RCC 7860 (cell line): ENCODE measurements around the gene PROK1.
"Not testable (repeated sequence)": the region's sequence is repeated elsewhere in the genome, so short reads cannot be mapped to it uniquely, and the experiment has no call there.

Experiments
- DNase-seq: peaks from one replicate; pipeline ENCODE4 v3.0.0-alpha.2; 2015; ENCODE audit warnings: low spot score
- FAIRE-seq: peaks from 2 replicates; lab custom pipeline; 2012; peaks lifted over from hg19 to GRCh38; lab: Jason Lieb, UNC

PROK1 gene, protein sequence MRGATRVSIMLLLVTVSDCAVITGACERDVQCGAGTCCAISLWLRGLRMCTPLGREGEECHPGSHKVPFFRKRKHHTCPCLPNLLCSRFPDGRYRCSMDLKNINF

DNA sequence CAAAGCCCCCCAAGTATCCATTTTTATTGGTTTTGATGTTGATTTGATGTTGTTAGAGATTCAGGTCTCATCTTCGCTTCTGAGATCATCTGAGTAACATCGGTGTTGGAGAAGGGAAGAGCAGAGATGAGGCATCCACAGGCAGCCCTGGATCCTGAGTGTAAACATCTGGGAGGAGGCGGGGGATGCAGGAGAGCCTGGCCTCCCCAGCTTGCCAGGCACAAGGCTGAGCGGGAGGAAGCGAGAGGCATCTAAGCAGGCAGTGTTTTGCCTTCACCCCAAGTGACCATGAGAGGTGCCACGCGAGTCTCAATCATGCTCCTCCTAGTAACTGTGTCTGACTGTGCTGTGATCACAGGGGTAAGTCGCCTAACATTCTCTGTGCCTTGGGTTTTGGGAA, at the start of gene PROK1:
Gene PROK1 (plus strand): TSS at position 221 of the 400 bp plus-strand sequence. CDS start 68 bp downstream, at position 289.
- DNase-seq (no peak), FAIRE-seq (no peak)

DNA sequence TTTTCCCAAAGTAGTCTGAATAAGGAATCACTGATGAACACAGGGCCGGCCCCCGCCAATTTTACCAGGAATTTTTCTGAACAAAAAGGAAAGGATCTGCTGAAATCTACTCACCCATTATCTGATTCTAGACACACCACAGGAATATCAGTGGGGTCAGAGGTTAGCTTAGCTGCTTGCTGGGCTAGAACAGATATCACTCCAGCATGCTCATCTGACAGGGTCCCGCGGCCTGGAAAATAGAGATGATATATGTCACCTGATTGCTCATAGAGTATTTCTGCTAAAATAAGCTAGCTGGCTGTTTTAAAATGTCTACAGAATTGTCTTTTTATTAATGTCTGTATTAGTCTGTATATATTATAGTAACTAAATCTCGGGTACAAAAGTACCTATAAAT, 47.1 kb upstream of the PROK1 start:
- no peak for FAIRE-seq
- no peak for DNase-seq

DNA sequence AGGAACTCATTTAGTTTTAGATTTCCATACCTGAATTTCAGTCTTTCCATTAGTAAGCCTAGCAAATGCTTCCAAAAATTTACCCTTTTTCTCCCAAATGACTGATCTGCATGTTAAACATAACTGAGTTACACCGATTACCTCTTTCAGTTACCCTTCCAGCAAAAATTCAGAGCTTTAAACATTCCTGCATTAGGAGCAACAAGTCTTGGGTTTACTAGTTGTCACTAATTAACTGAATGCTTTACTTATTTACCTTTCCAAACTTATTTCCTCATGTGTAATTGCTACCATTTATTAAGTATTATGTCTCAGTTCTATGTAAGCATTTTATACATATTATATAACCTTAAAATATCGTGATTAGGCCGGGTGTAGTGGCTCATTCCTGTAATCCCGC, 46.5 kb upstream of the PROK1 start:
- DNase-seq: no peak
- no peak for FAIRE-seq

DNA sequence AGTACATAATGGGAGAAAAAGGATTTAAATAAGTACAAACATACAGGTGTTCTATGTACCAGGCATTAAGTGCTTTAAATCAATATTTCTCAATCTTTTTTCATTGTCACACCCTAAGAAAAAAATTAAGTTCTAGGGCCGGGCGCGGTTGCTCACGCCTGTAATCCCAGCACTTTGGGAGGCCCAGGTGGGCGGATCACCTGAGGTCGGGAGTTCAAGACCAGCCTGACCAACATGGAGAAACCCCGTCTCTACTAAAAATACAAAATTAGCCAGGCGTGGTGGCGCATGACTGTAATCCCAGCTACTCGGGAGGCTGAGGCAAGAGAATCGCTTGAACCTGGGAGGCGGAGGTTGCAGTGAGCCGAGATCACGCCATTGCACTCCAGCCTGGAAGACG, 44.5 kb upstream of the PROK1 start:
- FAIRE-seq: not testable (repeated sequence)

DNA sequence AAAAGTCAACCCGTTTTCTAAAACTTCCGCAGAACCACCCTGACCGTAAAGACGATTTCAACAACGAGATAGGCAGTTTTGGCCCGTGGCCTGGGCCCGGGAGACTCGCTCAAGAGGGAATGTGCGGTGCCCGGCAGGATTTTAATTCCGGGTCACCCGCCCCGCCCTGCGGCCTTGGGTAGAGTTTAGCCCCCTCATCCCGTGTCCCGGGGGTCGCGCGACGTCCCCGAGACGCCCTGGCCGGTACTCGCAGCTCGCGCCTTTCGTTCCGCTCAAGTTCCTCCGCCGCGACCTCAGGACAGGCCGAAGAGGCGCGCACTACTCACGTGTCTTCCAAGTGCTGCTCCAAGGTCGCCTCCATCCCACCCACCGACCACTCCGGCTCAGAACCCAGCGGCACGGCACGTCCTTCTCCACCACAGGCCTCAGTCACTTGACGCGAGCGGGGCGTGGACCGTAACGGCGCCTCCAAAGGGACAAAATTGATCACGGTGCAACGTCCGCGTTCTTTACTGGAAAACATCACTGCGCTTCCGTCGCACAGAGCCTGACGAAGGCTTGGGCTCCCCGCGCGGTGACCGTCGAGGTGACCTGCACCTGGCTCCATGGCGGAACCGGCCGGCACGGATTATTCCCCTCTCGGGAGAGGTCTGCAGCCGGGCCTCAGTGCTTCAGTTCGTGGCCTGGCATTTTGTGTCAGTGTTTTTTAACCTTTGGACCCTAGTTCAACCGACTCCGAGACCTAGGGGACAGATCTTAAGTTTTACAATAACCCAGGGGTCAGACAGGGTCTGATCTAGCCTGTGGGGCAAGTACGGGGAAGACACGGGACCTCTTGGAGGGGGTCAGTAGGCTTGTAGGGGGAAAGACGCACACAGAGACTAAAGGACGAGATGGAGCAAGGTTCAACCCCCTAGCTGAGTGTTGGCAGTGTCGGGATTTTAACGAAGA, 43.4 kb upstream of the PROK1 start, which contains the start of gene LAMTOR5:
Gene LAMTOR5 (minus strand): TSS at position 435 of the 951 bp plus-strand sequence. CDS start 74 bp downstream, at position 361.
- FAIRE-seq (peak; percentile 54), DNase-seq (peak; percentile 82)

More for the DNA sequence above, 44.5 kb upstream of the PROK1 start:
- DNase-seq: not testable (repeated sequence)

DNA sequence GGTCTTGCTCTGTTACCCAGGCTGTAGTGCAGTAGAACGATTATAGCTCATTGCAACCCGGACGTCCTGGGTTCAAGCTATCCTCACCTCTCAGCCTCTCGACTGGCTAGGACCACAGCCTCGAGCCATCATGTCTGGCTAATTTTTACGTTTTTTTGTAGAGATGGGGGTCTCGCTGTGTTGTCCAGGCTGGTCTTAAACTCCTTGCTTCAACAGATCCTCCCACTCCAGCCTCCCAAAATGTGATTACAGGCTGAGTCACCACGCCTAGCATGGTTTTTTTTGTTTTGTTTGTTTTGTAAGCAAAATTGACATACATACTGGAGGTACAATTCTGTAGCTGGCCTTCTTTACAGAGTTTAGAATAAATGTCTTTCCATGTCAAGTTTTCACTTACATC, 42.5 kb upstream of the PROK1 start:
- DNase-seq (no peak), FAIRE-seq (no peak)

DNA sequence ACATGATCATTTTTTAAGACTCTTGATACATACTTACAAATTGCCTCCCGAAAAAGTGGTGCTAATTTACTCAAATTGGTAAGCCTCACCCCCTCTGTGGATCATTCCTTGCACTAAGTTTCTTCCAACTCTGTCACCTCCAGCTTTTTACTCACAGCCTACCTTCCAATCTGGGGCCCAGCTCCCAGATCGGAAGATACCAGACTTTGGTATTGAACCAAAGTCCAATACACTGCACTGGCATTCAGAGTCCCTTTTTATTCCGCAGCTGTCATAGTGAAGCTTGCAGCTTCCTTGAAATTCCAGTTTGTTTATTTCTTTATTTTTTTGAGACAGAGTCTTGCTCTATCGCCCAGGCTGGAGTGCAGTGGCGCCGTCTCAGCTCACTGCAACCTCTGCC, 41.6 kb upstream of the PROK1 start:
- FAIRE-seq: no peak
- DNase-seq: no peak

DNA sequence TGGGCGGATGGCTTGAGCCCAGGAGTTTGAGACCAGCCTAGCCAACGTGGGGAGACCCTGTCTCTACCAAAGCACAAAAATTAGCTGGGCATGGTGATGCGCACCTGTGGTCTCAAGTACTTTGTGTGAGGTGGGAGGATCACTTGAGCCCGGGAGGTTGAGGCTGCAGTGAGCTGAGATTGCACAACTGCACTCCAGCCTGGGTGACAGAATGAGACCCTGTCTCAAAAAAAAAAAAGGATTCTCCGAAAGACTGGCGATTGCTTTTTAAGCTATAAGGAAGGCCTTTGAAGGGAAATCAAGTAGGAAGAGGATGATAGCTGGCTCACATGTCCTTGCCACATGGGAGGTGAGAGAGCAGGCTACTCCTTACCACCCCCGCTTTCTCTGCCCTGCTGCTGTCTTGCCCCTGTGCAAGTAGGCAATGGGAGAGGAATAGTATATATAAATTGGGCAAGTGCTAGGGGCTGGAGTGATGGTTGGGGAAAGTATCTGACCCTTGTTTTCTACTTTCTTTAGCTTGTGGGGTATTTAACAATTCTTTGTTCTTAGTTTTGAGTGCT, 39.7 kb upstream of the PROK1 start:
- DNase-seq: no peak
- FAIRE-seq: no peak

DNA sequence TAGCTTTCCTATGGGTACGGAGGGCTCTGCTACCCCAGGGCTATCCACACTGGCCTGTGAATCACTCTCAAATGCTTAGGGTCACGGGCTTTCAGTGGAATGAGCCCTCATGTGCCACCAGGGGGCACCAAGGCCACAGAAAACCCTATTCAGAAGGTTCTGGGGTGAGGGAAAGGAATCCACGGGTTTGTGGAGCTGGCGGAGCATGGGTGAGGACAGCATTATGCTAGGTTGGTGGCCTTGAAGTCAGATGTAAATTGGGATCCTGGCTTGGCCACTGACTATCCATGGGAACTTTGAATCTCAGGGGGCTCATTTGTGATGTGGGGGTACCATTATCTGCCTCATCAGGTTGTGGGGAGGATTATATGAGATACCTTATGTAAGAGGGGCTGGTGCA, 38.4 kb upstream of the PROK1 start:
- FAIRE-seq (no peak), DNase-seq (peak; percentile 32)

DNA sequence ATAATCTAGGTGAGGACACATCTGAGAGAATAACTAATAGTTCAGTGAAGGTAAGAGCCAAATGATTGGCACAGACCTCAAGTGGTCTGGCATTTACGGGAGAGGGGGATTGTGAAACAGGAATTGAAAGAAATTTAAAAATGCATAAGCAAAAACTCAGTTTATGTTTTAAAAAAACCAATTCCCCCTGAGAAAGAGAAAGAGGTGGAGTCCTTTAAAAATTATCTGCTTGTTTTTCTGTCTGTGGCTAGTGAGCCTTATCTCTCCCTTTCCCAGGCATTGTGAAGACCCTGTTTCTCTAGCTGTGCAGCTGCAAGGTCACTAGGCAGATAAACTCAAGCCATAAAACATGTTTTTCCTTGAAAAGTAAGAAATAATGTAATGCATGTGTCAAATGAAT, 37.9 kb upstream of the PROK1 start:
- not testable (repeated sequence) for FAIRE-seq

DNA sequence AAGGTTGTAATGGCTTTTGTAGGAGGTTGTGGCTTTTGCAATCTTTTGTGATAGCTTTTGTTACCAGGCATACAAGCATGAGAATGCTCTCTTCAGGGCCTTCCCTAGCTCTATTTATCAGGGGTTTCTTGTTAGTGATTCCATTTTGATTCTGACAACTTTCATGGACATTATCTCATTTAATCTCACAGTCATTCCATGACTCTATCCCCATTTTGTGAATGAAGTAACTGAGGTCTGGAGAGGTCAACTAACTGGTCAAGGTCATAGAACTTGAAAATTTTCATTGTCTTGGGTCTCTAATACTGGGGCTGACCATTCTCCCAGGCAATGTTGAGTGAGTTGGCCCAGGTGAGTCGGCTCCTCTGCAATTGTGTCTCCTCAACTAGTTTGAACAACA, 32.2 kb upstream of the PROK1 start:
- FAIRE-seq (no peak), DNase-seq (no peak)

More for the DNA sequence above, 37.9 kb upstream of the PROK1 start:
- DNase-seq: not testable (repeated sequence)

DNA sequence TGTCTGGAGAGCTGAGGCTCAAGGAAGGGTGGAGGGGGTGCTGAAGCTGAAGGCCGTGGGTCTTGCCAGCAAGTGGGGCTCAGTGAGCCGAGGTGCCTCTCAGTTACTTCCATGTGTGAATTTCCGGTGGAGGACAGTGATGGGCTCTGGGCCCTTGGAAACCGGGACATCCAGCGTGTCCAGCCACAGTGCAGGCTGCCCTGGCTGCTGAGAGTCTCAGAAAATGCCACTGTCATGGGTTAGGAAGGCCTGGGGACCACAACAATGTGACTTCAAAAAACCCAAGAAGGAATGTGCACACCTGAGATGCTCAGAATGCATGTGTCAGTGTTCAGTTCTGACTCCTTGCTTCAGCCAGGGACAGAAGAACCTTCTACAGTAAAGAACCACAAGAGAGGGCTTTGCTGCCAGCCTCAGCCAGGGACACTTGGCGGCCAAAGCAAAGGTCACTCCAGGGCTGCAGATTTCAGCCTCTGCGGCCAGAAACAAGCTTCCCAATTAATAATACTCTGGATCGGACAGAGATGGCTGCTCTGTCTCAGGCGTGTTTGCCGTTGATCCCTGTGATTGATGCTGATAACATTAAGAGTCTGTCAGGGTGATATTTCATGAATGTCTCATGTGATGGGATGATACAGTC, 30.8 kb upstream of the PROK1 start:
- DNase-seq (no peak), FAIRE-seq (no peak)

DNA sequence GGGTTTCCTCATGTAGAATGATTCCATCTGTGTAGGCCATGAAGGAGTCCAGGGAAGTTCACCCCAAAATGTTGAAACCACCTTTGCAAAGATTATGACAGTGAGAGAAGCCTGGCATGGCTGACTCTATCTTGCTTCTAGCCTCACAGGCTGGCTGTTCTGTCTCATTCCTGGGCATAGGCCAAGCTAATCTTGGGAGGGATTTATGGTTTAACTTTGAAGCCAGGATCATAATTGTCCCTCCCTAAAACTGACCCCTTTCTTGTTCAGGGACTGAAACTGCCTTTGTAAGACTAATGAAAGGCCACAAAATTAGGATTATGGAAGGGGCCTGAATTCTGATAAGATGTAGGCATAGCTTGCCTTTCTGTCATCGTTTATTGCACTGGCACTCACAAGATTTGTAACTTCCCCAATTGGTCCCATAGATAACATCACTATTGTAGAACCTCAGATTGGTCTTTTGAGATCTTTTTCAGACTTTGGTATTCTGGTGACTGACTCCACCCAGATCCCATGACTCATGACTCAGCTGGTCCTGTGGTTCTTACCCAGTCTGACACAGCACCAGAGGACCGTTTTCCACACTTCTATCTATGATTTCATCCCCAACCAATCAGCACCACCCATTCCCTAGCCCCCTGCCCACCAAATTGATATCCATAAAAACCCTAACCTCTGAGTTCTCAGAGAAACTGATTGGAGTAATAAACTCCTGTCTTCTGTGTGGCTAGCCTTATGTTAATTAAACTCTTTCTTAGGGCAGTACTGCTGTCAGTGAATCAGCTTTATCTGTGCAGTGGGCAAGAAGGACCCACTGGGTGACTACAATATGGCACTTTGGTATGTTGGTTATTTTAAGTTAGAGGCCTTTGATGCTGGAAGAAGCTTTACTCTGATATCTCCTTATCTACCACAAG, 29.8 kb upstream of the PROK1 start:
- peak; percentile 15 for DNase-seq
- FAIRE-seq: no peak

DNA sequence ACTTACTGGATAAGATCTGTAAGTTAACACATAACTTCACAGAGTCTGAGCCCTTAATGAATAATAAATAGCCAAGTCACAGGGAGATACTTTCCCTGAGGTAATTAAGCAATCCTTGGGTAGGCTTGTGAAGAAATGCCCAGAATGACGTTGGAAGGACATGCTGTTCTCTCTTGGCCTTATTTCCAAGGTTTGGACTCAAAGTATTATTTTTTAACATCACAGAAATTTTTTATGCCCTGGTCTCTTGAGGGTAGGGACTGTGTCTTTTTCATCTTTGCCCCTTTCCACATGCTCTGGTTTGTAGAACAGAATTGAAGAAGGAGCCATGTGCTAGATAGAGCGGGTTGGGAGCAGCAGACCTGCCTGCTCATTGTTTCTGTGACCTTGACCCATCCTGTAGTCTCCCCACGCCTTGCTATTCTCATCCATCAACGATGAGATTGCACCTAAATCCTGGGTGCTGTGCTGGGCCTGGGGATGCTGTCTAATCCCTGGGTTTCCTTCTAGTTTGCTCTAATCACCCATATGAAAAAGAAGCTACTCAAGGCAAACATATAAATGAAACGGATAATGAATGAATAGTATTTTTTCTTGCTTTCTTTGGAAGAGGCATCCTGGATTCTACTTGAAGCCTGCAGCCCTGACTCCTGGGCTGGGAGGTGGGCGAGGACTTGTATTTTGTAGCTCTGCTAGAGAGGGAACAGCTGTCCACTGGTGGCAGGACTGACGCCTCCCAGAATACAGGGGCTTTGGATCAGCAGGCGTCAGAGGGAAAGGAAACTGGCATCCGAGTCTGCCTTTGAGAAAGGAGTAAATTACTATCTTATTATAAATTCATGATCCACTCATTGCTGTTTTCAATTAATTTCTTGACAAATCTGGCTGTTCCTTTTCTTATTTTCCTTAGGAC, 26.0 kb upstream of the PROK1 start:
- FAIRE-seq (no peak), DNase-seq (no peak)

DNA sequence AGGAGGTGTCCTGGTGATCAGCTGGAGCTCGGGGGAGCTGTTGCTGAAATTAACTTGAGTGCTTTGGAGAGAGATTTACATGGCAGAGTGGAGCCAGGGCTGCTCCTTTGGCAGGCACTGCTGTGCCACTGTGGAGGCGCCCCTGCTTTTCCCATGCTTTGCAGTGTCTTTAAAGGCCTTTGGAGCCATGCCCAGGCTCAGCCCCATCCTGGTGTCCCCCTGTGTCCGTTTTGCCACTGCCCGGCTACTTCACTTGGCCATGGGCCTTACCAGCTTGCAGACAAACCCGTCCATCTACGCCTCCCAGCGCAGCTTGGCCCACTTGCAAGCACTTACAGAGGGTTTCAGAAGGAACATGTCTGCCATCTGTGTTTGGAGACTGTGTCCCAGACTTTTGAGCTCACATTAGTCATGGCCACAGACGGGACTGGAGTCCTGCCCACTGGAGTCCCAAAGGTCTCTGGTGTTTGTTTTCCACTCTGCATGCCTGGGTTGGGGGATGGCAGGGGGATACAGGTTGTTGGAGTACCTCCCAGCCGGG, 25.3 kb upstream of the PROK1 start:
- DNase-seq (no peak), FAIRE-seq (no peak)

DNA sequence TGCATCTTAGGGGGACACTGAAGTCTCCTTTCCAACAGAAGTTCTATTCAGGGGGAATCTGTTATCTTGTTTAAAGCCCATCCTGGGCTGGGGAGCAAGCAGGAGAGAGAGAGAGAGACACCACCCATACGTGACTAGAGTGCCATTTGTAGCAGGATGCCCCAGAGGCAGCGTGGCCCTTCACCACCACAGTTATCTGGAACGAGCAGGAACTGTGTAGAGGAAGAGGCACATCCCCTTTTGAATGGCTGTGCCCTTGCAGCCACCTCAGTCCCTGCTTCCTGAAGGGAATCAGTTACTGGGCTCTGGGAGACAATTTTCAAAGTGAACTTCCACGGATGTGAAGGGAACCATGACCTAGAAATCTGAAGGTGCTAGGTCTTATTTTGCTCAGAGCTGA, 24.1 kb upstream of the PROK1 start:
- DNase-seq: no peak
- FAIRE-seq: no peak

DNA sequence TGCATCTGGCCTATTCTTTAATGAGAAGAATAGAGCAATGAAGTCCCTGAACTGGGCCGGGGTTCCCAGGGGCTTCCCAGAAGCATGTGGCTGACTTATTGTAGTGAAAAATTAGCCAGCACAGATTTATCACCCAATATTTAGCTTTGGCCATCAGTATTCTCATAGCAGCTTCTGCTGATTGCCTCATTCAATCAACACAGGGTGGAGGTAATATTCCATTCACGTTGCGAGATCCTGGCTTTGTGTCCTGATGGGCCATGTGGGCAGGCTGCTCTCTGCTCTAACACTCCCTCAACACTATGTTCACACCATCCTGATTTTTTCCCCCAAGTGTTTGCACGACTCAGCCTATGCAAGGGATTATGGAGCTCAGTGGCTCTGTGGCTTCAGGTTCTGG, 22.0 kb upstream of the PROK1 start:
- FAIRE-seq (no peak), DNase-seq (no peak)

DNA sequence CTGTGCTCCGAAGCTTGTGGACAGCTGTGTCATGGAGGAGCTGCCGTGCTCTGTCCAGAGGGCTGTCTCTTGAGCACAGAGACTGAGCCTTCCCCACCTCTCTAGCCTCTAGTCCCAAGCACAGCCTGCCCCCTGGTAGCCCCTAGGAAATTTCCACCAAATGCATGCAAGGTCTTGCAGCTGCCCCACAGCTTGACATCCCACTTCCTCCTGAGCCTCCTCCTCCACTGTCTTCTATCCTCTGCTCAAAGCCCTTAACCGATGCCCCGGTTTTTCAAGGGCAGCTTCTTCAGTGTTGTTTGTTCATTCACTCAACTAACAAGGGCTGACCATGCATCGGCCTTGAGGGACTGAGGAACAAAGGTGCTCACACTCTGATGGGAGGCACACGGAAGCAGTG, 20.6 kb upstream of the PROK1 start:
- DNase-seq: no peak
- FAIRE-seq: no peak

DNA sequence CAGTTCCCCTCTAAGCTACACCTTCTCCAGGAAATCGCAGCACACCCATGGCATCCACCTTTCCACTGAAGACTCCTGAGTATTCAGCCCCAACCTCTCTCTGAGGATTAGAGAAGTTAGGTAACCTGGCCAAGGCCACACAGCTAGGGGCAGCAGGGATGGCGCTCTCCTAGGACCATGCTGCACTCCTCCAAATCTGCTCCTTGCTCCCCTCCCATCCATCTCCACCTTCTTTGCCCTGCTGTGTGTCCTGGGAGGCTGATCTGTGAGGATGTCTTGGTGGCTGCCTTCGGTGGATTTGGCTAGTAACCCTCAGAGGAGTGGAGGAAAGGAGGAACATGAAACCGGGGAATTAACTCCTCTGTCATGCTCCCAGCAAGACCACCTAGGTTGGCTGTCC, 20.0 kb upstream of the PROK1 start:
- DNase-seq (no peak), FAIRE-seq (no peak)
